ENCODE results near the gene HGS.

The HGS gene

GRCh38 chr17:81715107-81715871, 31.5 kb downstream of the HGS start:
- H3K4me3 ChIP-seq (ENCODE audit: low read length), result no peak overlapping the region
- no peak for DNase-seq (ENCODE audit: low read depth)
- no peak for TF ChIP-seq CTCF (IDR thresholded peaks at IDR 0.05; ENCODE audit: insufficient read depth, low read depth, low read length, missing control alignments)

DNA sequence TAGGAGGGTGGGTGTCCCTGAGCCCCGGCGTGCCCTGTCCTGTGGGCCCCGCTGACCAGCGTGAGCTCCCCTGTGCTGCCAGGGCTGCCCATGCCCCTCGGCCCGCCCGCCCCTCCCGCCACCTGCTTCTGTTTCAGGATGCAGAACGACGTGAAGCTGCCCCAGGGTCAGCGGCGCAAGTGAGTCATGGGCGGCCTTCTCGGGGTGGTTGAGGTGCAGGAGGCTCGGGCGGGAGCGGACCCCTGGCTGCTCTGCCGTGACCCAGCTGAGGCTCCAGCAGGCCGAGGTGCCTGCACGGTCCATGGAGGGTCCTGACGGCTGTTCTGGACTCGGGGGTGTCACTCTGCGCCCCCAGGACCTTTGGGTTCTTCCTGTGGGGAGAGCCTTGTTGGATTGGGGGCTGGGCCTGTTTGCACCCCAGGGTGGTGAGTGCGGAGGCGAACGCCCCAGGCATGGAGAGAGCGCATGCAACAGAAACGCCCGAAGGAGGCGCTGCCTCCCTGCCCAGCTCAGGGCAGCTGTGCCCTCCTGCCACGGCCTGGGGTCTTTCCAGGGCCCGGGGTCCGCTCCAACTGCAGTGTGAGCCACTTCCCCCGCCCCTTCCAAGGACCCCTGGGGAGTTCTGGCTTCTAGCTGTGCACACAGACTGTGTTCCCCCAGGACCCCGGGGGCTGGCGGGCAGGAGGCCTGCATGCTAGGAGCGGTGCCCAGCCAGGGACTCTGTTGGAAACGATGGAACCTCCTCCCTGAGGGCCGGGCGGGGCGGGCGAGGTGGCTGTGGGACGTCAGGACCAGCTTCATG, 32.3 kb downstream of the HGS start:
- H3K4me3 ChIP-seq (ENCODE audit: low read length), result no peak overlapping the region
- TF ChIP-seq CTCF (IDR thresholded peaks at IDR 0.05; ENCODE audit: insufficient read depth, low read depth, low read length, missing control alignments), result no peak
- no peak for DNase-seq (ENCODE audit: low read depth)

GRCh38 chr17:81716674-81716996, 32.8 kb downstream of the HGS start:
- no peak overlapping the region for H3K4me3 ChIP-seq (ENCODE audit: low read length)
- DNase-seq (ENCODE audit: low read depth), result no peak

GRCh38 chr17:81717049-81717765, 33.4 kb downstream of the HGS start:
- no peak for TF ChIP-seq CTCF (IDR thresholded peaks at IDR 0.05; ENCODE audit: insufficient read depth, low read depth, low read length, missing control alignments)
- DNase-seq (ENCODE audit: low read depth), result no peak
- H3K4me3 ChIP-seq (ENCODE audit: low read length), result no peak overlapping the region

More at GRCh38 chr17:81716674-81716996, 32.8 kb downstream of the HGS start:
- no peak for TF ChIP-seq CTCF (IDR thresholded peaks at IDR 0.05; ENCODE audit: insufficient read depth, low read depth, low read length, missing control alignments)

DNA sequence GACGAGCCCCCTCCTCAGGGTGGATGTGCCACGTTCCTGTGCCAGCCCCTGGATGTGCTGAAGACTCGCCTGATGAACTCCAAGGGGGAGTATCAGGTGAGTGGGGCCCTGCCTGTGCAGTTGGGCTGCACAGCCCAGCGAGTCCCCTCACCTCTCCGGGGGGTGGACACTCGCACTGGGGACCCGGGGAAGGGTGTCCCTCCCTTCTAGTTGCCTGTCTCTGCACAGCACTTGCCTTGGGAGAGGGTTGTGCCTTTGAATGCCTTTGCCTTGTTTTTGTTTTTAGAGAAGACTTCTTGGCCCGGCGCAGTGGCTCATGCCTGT, 33.9 kb downstream of the HGS start:
- DNase-seq (ENCODE audit: low read depth), result no peak

More for the DNA sequence above, 33.9 kb downstream of the HGS start:
- TF ChIP-seq CTCF (IDR thresholded peaks at IDR 0.05; ENCODE audit: insufficient read depth, low read depth, low read length, missing control alignments), result no peak
- no peak overlapping the region for H3K4me3 ChIP-seq (ENCODE audit: low read length)
